Jurkat, Clone E6-1 (cell line): Measurements from ENCODE around the gene SELENOV.
A peak's percentile ranks its signal among the peaks of the same experiment; 100 is the strongest.

Experiments
- DNase-seq: peaks from one replicate; pipeline ENCODE4 v3.0.0-alpha.2; 2011; ENCODE audit warnings: low read depth, low spot score
- H3K4me3 ChIP-seq: 2 replicates; pipeline ENCODE4 v1.5.1; 2011; ENCODE audit warnings: mild to moderate bottlenecking, low read length, control low read depth, moderate library complexity

Gene SELENOV

GRCh38 chr19:39544911-39545310 is 30.0 kb downstream of the SELENOV start:
- no peak overlapping the region for H3K4me3 ChIP-seq
- peak; percentile 60 for DNase-seq

- H3K4me3 ChIP-seq = no peak overlapping the region
- no peak for DNase-seq
These were observed 31.7 kb downstream of the SELENOV start for GRCh38 chr19:39546599-39546998.

GRCh38 chr19:39550197-39550596 is 35.3 kb downstream of the SELENOV start:
- H3K4me3 ChIP-seq = no peak overlapping the region
- no peak for DNase-seq

- DNase-seq = no peak
- no peak overlapping the region for H3K4me3 ChIP-seq
These were observed 38.2 kb downstream of the SELENOV start for GRCh38 chr19:39553082-39553652.

GRCh38 chr19:39554701-39555311 is 39.9 kb downstream of the SELENOV start:
- no peak overlapping the region for H3K4me3 ChIP-seq
- DNase-seq = no peak

DNA sequence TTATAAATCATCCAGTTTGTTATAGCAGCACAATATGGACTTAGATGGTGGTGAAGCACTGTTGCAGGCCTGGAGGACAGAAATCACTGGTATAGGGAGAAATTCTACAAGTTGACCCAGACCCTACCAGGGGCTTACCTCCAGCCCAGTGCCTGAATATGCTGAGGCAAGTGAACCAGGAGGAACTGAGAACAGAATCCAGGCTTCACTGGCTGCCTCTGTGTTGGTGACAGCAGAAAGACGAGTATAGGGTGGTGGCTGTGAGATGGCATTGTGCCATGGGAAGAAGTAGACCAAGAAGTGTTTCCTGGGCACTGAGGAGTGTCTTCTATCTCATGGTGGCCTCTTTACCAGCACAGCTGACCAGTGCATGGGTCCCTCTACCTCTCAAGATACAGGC is 40.9 kb downstream of the SELENOV start:
- no peak for DNase-seq
- no peak overlapping the region for H3K4me3 ChIP-seq

DNA sequence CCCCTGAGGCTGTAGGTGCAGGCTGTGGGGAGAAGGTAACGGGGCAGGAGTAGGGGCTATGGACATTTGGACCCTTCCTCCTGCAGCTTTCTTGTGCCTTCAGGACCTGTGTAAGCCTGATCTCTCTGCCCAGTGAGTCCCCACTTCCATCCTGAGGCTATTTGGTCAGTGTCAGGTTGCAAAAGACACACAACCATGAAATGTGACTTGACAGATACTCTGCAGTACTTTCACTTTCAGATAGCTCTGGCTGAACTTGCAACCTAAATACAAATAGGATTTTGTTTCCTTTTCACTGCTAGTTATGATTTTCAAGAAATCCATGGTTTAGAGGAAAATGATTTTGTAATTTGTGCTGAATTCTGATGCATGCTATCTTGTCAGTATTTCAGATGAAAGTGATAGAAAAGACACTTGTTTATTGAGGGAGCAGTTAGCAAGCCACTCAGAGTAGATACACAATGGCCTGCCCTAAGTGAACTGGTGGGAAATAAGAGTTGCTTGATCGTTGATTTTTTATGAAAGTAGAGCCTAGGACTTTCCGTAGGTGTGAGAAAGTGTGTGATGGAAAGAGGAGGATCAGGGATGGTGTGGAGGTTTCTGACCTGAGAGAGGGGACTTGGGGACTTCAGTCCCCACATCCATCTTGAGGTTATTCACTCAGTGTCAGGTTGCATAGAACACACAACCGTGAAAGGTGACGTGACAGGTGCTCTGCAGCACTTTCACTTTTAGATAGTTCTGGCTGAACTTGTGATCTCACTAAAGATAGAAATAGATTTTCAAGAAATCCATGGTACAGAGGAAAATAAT is 43.1 kb downstream of the SELENOV start:
- no peak overlapping the region for H3K4me3 ChIP-seq

DNA sequence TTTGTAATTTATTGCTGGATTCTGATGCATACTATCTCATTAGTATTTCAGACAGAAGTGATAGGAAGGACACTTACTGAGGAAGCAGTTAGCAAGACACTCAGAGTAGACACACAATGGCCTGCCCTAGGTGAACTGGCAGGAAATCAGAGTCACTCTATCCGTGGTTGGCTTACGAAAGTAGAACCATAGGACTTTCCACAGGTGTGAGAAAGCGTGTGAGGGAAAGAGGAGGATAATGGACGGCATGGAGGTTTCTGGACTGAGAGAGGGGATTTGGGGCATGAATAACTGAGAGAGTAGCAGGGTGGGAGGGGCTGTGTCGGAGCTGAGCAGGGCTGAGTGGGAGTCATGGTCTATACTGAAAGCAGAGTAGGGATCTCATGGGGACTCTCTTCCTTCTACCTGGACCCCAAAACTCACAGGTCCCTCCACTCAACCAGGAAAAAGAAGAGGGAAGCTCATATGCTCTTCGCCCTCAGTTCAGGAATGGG is 43.7 kb downstream of the SELENOV start:
- H3K4me3 ChIP-seq = no peak overlapping the region
- DNase-seq = no peak

More for the DNA sequence above, 43.1 kb downstream of the SELENOV start:
- DNase-seq = no peak

DNA sequence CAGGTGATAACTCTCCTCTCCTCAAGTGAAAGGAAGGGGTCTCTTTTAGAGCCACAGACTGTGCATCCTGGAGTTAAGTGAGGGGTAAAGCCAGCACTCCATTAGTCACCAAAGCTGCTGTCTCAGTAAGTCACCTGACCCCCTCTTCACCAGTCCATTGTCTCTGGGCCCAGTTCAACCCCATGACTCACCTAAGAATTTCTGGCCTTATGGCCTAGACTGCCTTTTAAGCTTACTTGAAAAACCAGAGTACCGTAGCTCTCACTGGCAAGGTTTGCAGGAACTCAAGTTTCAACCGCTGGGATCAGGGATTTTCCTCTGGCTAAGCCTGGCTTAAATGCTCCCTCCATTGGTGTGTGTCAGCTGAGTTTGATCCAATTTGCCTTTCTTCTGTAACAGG is 48.5 kb downstream of the SELENOV start:
- no peak for DNase-seq
- H3K4me3 ChIP-seq = no peak overlapping the region

GRCh38 chr19:39566064-39566463 is 51.1 kb downstream of the SELENOV start:
- no peak overlapping the region for H3K4me3 ChIP-seq
- no peak for DNase-seq

- DNase-seq = no peak
- no peak overlapping the region for H3K4me3 ChIP-seq
These were observed 53.7 kb downstream of the SELENOV start for GRCh38 chr19:39568604-39569003.
